Measurements from ENCODE around the gene KRT17.
"Not testable (repeated sequence)": the region's sequence is repeated elsewhere in the genome, so short reads cannot be mapped to it uniquely, and the experiment has no call there.

KRT17 gene

DNA sequence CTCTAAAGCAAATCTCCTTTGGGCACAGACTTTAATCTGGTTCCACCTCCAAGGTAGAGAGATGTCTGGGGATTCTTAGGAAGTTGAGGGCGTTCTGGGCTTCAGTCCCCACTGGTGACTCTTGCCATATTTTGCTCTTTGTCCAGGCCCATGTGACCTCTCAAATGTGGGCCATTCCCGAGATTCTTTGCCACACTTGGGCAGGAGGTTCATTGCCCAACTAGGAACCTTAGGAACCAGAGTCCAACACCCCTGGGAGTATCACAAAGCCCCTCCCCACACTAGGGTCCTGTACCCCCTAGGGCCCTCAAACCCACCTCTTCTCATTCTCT, 44.2 kb downstream of the KRT17 start:
- peak overlapping the region; percentile 5 for H3K4me3 ChIP-seq (ENCODE audit: low read length)
- TF ChIP-seq, protein P1, sequence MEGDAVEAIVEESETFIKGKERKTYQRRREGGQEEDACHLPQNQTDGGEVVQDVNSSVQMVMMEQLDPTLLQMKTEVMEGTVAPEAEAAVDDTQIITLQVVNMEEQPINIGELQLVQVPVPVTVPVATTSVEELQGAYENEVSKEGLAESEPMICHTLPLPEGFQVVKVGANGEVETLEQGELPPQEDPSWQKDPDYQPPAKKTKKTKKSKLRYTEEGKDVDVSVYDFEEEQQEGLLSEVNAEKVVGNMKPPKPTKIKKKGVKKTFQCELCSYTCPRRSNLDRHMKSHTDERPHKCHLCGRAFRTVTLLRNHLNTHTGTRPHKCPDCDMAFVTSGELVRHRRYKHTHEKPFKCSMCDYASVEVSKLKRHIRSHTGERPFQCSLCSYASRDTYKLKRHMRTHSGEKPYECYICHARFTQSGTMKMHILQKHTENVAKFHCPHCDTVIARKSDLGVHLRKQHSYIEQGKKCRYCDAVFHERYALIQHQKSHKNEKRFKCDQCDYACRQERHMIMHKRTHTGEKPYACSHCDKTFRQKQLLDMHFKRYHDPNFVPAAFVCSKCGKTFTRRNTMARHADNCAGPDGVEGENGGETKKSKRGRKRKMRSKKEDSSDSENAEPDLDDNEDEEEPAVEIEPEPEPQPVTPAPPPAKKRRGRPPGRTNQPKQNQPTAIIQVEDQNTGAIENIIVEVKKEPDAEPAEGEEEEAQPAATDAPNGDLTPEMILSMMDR (IDR thresholded peaks at IDR 0.05; ENCODE audit: insufficient read depth, low read depth, low read length, missing control alignments): no peak
- peak; percentile 85 for DNase-seq (ENCODE audit: low read depth)

DNA sequence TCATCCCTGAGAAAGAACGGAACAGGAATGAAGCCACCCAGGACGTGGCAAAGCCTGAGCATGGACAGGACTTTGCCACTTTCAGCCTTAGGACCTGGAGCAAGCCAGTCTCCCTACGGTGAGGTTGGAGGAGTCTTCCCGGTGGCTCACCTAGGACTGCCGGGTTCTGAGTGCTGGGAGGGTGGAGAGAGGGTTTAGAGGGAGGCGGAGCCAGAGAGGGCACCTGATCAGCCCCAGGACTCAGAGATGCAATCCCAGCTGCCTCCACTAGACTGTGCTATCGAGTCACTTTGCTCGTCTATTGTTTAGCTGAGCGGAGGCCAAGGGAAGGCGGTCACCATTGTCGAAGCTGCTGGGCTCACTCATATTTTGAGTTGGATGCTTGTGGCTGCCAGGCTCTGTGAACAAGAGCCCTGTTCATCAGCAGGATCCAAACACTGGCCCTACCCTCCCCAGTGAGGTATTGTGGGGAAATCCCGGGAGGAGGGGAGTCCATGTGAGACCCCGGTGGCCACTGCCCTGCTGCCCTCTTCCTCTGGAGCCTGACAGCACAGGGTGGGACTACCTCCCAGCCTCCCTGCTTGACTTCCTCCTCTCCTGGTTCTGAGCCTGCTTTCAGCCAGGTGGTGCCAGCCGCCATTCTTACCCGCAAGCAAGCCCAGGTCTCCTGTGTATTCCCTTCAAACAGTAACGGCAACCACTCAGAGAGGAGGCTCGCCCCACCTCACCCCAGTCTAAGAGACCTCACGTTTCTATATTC, 44.7 kb downstream of the KRT17 start:
- TF ChIP-seq, protein P1 (IDR thresholded peaks at IDR 0.05; ENCODE audit: insufficient read depth, low read depth, low read length, missing control alignments): peak; percentile 99
- peak; percentile 95 for DNase-seq (ENCODE audit: low read depth)
- peak overlapping the region; percentile 36 for H3K4me3 ChIP-seq (ENCODE audit: low read length)

DNA sequence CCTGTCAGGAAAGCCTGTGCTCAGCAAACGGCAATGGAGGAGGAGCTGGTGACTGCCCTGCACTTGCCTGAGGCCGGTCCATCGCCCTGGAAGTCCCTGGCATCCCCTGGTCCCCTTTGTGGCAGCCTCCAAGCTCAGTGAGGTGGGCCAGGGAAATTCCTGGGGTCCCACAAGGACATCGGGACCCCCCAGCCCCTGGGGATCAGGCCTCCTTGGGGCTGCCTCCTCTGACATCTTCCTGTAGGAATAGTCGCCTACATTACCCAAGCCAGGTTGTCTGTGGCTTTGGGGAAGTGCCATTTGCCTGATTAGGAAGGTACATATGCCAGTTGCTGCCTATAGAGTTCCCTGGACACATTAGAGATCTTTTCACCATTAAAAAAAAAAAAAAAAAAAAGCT, 45.4 kb downstream of the KRT17 start:
- H3K4me3 ChIP-seq (ENCODE audit: low read length): peak overlapping the region; percentile 36
- no peak for DNase-seq (ENCODE audit: low read depth)
- TF ChIP-seq, protein P1 (IDR thresholded peaks at IDR 0.05; ENCODE audit: insufficient read depth, low read depth, low read length, missing control alignments): no peak

DNA sequence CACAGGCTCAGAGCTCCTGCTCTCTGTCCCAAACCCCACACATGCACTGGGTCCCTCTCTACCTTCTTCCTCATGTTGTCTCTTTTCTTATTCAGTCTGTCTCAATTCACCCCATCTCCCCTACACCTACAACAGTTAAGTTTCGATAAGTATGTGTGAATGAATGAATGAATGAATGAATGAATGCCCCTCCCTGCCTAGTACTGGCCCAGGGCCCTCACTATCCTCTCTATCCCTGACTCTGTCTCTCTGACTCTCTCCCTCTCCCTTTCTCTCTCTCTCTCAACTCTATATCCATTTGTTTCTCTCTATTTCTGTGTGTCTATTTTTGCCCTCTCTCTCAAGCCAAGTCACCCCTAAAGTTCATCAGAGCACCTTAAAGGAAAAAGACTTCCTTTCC, 45.8 kb downstream of the KRT17 start:
- no peak for DNase-seq (ENCODE audit: low read depth)
- H3K4me3 ChIP-seq (ENCODE audit: low read length): no peak overlapping the region

DNA sequence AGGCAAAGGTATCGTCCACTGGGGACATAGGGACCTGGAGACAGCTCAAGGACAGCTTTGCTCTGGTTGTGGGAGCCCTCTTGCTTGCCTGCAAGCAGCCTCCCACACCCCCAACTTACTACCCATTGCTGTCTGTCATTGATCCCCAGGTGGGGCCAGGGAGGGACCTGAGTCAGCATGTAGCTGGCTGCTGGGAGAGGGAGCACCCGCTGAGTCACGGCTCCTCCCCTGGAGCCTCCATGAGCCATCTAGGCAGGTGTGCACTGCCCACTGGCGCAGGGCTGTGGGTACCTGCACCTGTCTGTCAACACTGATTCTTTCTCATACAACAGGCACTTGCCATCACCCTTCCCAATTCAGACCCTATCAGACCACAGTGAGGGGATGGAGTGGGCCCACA, 47.6 kb downstream of the KRT17 start:
- peak; percentile 90 for DNase-seq (ENCODE audit: low read depth)
- TF ChIP-seq, protein P1 (IDR thresholded peaks at IDR 0.05; ENCODE audit: insufficient read depth, low read depth, low read length, missing control alignments): peak; percentile 49
- not testable (repeated sequence) for H3K4me3 ChIP-seq (ENCODE audit: low read length)

More for the DNA sequence above, 45.8 kb downstream of the KRT17 start:
- TF ChIP-seq, protein P1 (IDR thresholded peaks at IDR 0.05; ENCODE audit: insufficient read depth, low read depth, low read length, missing control alignments): no peak

DNA sequence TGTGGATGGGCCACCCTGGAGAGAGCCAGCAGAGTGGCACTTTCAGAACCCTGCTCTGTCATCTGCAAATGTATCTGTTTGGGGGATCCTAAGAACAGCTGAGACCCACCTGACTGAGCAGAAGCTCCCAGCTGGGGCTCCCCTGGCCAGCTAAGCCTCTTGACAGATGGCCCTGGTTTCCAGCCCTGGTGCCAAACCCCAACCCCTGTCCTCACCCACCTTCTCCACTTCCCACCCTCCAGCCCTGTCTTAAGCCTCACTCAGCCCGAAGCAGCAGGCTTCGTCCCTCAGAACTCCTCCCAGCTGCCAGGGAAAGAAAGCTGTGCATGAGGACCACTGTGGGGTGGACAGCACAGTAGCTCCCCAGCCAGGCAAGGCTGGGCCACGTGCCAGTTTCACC, 49.0 kb downstream of the KRT17 start:
- no peak for DNase-seq (ENCODE audit: low read depth)
- no peak overlapping the region for H3K4me3 ChIP-seq (ENCODE audit: low read length)
- TF ChIP-seq, protein P1 (IDR thresholded peaks at IDR 0.05; ENCODE audit: insufficient read depth, low read depth, low read length, missing control alignments): no peak
